Uterus (tissue), 2 donors: ENCODE results near the gene HOXB2.

ENCODE experiments used
- CTCF ChIP-seq, 4 experiments: fragments of 200-600 bp in 2 of 4; fragments of 450-650 bp in 2 of 4; sonication (generic) in 2 of 4; IDR thresholded peaks; one replicate each; pipeline ENCODE4 v1.5.1; 2016 to 2019; ENCODE audit warnings: antibody characterized with exemption in 4 of 4, mild to moderate bottlenecking in 2 of 4, moderate library complexity in 1 of 4
- POLR2A ChIP-seq, 2 donors: fragments of 450-650 bp; IDR thresholded peaks; one replicate each; pipeline ENCODE4 v1.6.1; 2016; ENCODE audit warnings: antibody characterized with exemption in 2 of 2, mild to moderate bottlenecking in 1 of 2, moderate library complexity in 1 of 2

GRCh38 chr17:48544349-48545021 is 424 bp downstream of the HOXB2 start:
- no peak for TF ChIP-seq CTCF (IDR thresholded peaks at IDR 0.05)
- peak; percentile 50 to 51 for TF ChIP-seq POLR2A (IDR thresholded peaks at IDR 0.05)
